ENCODE data around the gene XCL2. TPM values are rescaled to one million over a fixed set of nuclear protein-coding genes. Genes with fewer than 3 reads are reported as not detected.

Gene XCL2
- total RNA-seq, 1 experiment from 2014 or later, result not detected

GRCh38 chr1:168520832-168521231 lies 23.0 kb downstream of the XCL2 start:
- no peaks in the 10 kb centered on the region for H3K9me3 ChIP-seq (ENCODE audit: control insufficient read depth, insufficient read depth, low read depth, low read length)
- H3K36me3 ChIP-seq (ENCODE audit: control insufficient read depth, insufficient read depth, low read length), result no peaks in the 10 kb centered on the region
- ATAC-seq (no peak), DNase-seq (ENCODE audit: low read depth, low spot score) (no peak)
- ChIA-PET POLR2A (no interaction called here), CTCF (no interaction called here)
- intact Hi-C loops (cut with micrococcal nuclease; ENCODE audit: unreplicated experiment) (no loop called here), in situ Hi-C loops (cut with HindIII; ENCODE audit: low pct_unique_long_range_greater_than_20kb, low sequenced_read_pairs) (no loop called here)
- H3K4me3 ChIP-seq (ENCODE audit: low read depth in 2 of 2, low read length in 2 of 2), result no peak overlapping the region
- peaks cover 4% of the 10 kb centered on the region for H3K27me3 ChIP-seq (ENCODE audit: control insufficient read depth, insufficient read depth, low read length)
- H3K27ac ChIP-seq (ENCODE audit: low read length), result no peak overlapping the region
- no TSS peak for BruUV-seq (replicated peaks)
- no peaks in the 10 kb centered on the region for H3K4me1 ChIP-seq (ENCODE audit: control insufficient read depth, insufficient read depth, low read length)
- TF ChIP-seq CTCF (IDR thresholded peaks at IDR 0.05) (no peak), POLR2AphosphoS5 (IDR thresholded peaks at IDR 0.05; ENCODE audit: low read depth, low read length) (no peak), SIN3A (IDR thresholded peaks at IDR 0.05; ENCODE audit: borderline replicate concordance, insufficient read depth, low read depth, low read length) (no peak), REST (IDR thresholded peaks at IDR 0.05; ENCODE audit: insufficient read depth in 1 of 2, low read depth in 2 of 2, low read length in 1 of 2) (no peak), TCF7L2 (IDR thresholded peaks at IDR 0.05; ENCODE audit: low read depth, low read length) (no peak)

GRCh38 chr1:168520052-168520751 lies 23.6 kb downstream of the XCL2 start:
- Histone ChIP-seq H3K27ac (ENCODE audit: low read length) (no peak overlapping the region), H3K27me3 (ENCODE audit: control insufficient read depth, insufficient read depth, low read length) (peaks cover 4% of the 10 kb centered on the region), H3K4me1 (ENCODE audit: control insufficient read depth, insufficient read depth, low read length) (no peaks in the 10 kb centered on the region), H3K4me3 (ENCODE audit: low read depth in 2 of 2, low read length in 2 of 2) (no peak overlapping the region), H3K36me3 (ENCODE audit: control insufficient read depth, insufficient read depth, low read length) (no peaks in the 10 kb centered on the region), H3K9me3 (ENCODE audit: control insufficient read depth, insufficient read depth, low read depth, low read length) (no peaks in the 10 kb centered on the region)
- TF ChIP-seq SIN3A (IDR thresholded peaks at IDR 0.05; ENCODE audit: borderline replicate concordance, insufficient read depth, low read depth, low read length) (no peak), TCF7L2 (IDR thresholded peaks at IDR 0.05; ENCODE audit: low read depth, low read length) (no peak), CTCF (IDR thresholded peaks at IDR 0.05) (no peak), REST (IDR thresholded peaks at IDR 0.05; ENCODE audit: insufficient read depth in 1 of 2, low read depth in 2 of 2, low read length in 1 of 2) (no peak), POLR2AphosphoS5 (IDR thresholded peaks at IDR 0.05; ENCODE audit: low read depth, low read length) (no peak)
- ChIA-PET CTCF (no interaction called here), POLR2A (no interaction called here)
- no TSS peak for BruUV-seq (replicated peaks)
- in situ Hi-C loops (cut with HindIII; ENCODE audit: low pct_unique_long_range_greater_than_20kb, low sequenced_read_pairs) (no loop called here), intact Hi-C loops (cut with micrococcal nuclease; ENCODE audit: unreplicated experiment) (no loop called here)
- DNase-seq (ENCODE audit: low read depth, low spot score), result no peak
- ATAC-seq, result no peak

All from Panc1 (cell line).